H4 (cell line): ENCODE measurements around the gene KIF5C. TPM values are rescaled to one million over a fixed set of nuclear protein-coding genes. Genes with fewer than 3 reads are reported as not detected.

Source experiments
- DNase-seq: peaks from one replicate; pipeline ENCODE4 v3.0.0-alpha.2; 2015; ENCODE audit warnings: low spot score
- total RNA-seq: library from RNA; depleted of rRNA; stranded (reverse); fragments of >200 nt; shearing (Covaris generic); gene quantifications from 2 replicates; pipeline ENCODE4 v1.2.3, GENCODE V29; 2014

The KIF5C gene
- total RNA-seq, 1 experiment from 2014 or later: 2.6 TPM

GRCh38 chr2:148989882-148990493 is 115.0 kb downstream of the KIF5C start:
- peak; percentile 73 for DNase-seq

- DNase-seq: no peak
These were observed 115.9 kb downstream of the KIF5C start for GRCh38 chr2:148990968-148991367.

- no peak for DNase-seq
These were observed 117.4 kb downstream of the KIF5C start for GRCh38 chr2:148992448-148992847.

GRCh38 chr2:148993351-148993750 is 118.3 kb downstream of the KIF5C start:
- DNase-seq: no peak

GRCh38 chr2:148994341-148994740 is 119.3 kb downstream of the KIF5C start:
- no peak for DNase-seq

GRCh38 chr2:148996805-148997204 is 121.8 kb downstream of the KIF5C start:
- DNase-seq: no peak

- no peak for DNase-seq
These were observed 123.3 kb downstream of the KIF5C start for GRCh38 chr2:148998165-148998830.

- no peak for DNase-seq
These were observed 123.8 kb downstream of the KIF5C start for GRCh38 chr2:148998831-148999200.

GRCh38 chr2:148999451-148999921 is 124.5 kb downstream of the KIF5C start:
- DNase-seq: no peak

GRCh38 chr2:149000158-149000938 is 125.3 kb downstream of the KIF5C start:
- DNase-seq: no peak

- no peak for DNase-seq
These were observed 126.5 kb downstream of the KIF5C start for GRCh38 chr2:149001496-149001895.

- DNase-seq: no peak
These were observed 127.4 kb downstream of the KIF5C start for GRCh38 chr2:149002378-149002890.

GRCh38 chr2:149002891-149003740 is 128.1 kb downstream of the KIF5C start:
- DNase-seq: no peak

GRCh38 chr2:149004836-149005235 is 129.8 kb downstream of the KIF5C start:
- DNase-seq: peak; percentile 68

GRCh38 chr2:149005471-149006077 is 130.5 kb downstream of the KIF5C start:
- DNase-seq: no peak

- no peak for DNase-seq
These were observed 132.0 kb downstream of the KIF5C start for GRCh38 chr2:149006883-149007543.

- DNase-seq: no peak
These were observed 133.4 kb downstream of the KIF5C start for GRCh38 chr2:149008381-149008780.

GRCh38 chr2:149009576-149010461 is 134.8 kb downstream of the KIF5C start:
- DNase-seq: no peak

GRCh38 chr2:149012545-149012944 is 137.5 kb downstream of the KIF5C start:
- DNase-seq: no peak

- no peak for DNase-seq
These were observed 140.5 kb downstream of the KIF5C start for GRCh38 chr2:149015501-149015900.
